ENCODE data around the gene MX2. TPM values are rescaled to one million over a fixed set of nuclear protein-coding genes. Genes with fewer than 3 reads are reported as not detected.

The MX2 gene
- total and polyA plus RNA-seq, 9 of the 15 experiments (the other 6 are each of a cell fraction or from before 2014, with no cell fraction given): 0.10 to 0.95 (median 0.47) TPM; not detected in 1

- TF ChIP-seq ZNF165 (CRISPR knock-in tag; IDR thresholded peaks at IDR 0.05; ENCODE audit: borderline replicate concordance) (no peak), ZNF232 (CRISPR knock-in tag; IDR thresholded peaks at IDR 0.05) (no peak), NR3C1 (CRISPR knock-in tag; IDR thresholded peaks at IDR 0.05) (no peak), HDAC3 (IDR thresholded peaks at IDR 0.05; ENCODE audit: borderline replicate concordance, partially characterized antibody) (no peak), ZFX (CRISPR knock-in tag; IDR thresholded peaks at IDR 0.05) (no peak), ARHGAP35 (IDR thresholded peaks at IDR 0.05; ENCODE audit: partially characterized antibody) (no peak), EHMT2 (IDR thresholded peaks at IDR 0.05) (no peak)
Observed at GRCh38 chr21:41362605-41363369, 960 bp downstream of the MX2 start.

More at GRCh38 chr21:41362605-41363369, 960 bp downstream of the MX2 start:
- Histone ChIP-seq H4K20me1 (replicated peaks; ENCODE audit: control insufficient read depth, insufficient read depth, low read length) (no peaks in the 10 kb centered on the region), H3K27ac (ENCODE audit: extremely low read depth, low read depth, low read length) (no peak overlapping the region), H3K4me3 (no peak overlapping the region), H3K9me1 (ENCODE audit: control insufficient read depth, insufficient read depth, low read length) (no peaks in the 10 kb centered on the region), H3K9ac (ENCODE audit: insufficient read depth in 1 of 2, low read depth in 2 of 2, low read length in 2 of 2) (no peak overlapping the region), H3K27me3 (ENCODE audit: control insufficient read depth in 2 of 2, insufficient read depth in 2 of 2, low read length in 2 of 2) (peaks cover 15 to 57% of the 10 kb centered on the region in 2 experiments; a peak in 4 of 5 replicates), H3K4me1 (replicated peaks in 1 of 2; ENCODE audit: control insufficient read depth in 2 of 2, insufficient read depth in 2 of 2, low read length in 2 of 2) (no peaks in the 10 kb centered on the region; a peak in 1 of 5 replicates), H3K36me3 (ENCODE audit: control insufficient read depth, insufficient read depth, low read length) (no peaks in the 10 kb centered on the region), H3K4me2 (ENCODE audit: insufficient read depth, low read length) (no peak overlapping the region), H2AFZ (ENCODE audit: low read depth, low read length) (no peak overlapping the region), H3K9me3 (replicated peaks; ENCODE audit: control insufficient read depth, insufficient read depth, low read depth, low read length) (no peaks in the 10 kb centered on the region), H3K79me2 (ENCODE audit: control insufficient read depth, insufficient read depth, low read length) (no peaks in the 10 kb centered on the region)
- POLR2A ChIA-PET: no interaction called here
- FAIRE-seq: no peak
- ATAC-seq: no peak
- in situ Hi-C loops (cut with MboI): no loop called here
- CTCF ChIA-PET (ENCODE audit: low intra/inter-chr PET ratio): no interaction called here
- WGBS (ENCODE audit: insufficient coverage, low coverage, missing lambda C conversion rate): 3% methylated on average over 15 of the region's 16 CpGs
- no TSS peak for BruUV-seq (replicated peaks)
- intact Hi-C loops (cut with micrococcal nuclease): no loop called here
- DNase-seq (ENCODE audit: extremely low read depth in 1 of 4, low spot score in 3 of 4): no peak

Measured in K562 (cell line).